SK-N-SH (cell line): ENCODE measurements around the gene ERC1. TPM values are rescaled to one million over a fixed set of nuclear protein-coding genes. Genes with fewer than 3 reads are reported as not detected.

ENCODE experiments used
- CTCF ChIA-PET: fragments of 300-600, 350-600 bp; formaldehyde crosslinking; extraction: SDS; loops from one replicate; lab custom pipeline; 2021; lab: Yijun Ruan, JAX
- POLR2A ChIA-PET: fragments of 350-600 bp; sonication (Branson Sonifier 250); formaldehyde crosslinking; extraction: SDS; loops from one replicate; lab custom pipeline; 2020; ENCODE audit warnings: antibody characterized with exemption, inconsistent platforms; lab: Yijun Ruan, JAX
- DNase-seq: peaks from one replicate; pipeline ENCODE4 v3.0.0; 2012
- H2AFZ ChIP-seq: fragments of 200-600 bp; sonication (generic); 2 replicates; pipeline ENCODE4 v1.8.1; 2016; ENCODE audit warnings: antibody characterized with exemption, mild to moderate bottlenecking, low read depth
- H3F3A ChIP-seq: fragments of 200-600 bp; sonication (generic); replicated peaks from 2 replicates; pipeline ENCODE3; 2016; ENCODE audit warnings: antibody characterized with exemption, mild to moderate bottlenecking; ENCODE audit not compliant: insufficient read depth
- H3K27ac ChIP-seq, 2 experiments: fragments of 200-500 bp in 1 of 2; fragments of 200-600 bp in 1 of 2; sonication (Bioruptor generic) in 1 of 2; sonication (generic), shearing (Covaris generic) in 1 of 2; 2 replicates each; pipeline versions ENCODE4 v1.5.1 to v1.6.1; 2014 to 2016; ENCODE audit warnings: low read depth in 2 of 2, inconsistent platforms in 1 of 2, low read length in 1 of 2, mild to moderate bottlenecking in 1 of 2, mixed read lengths in 1 of 2
- H3K27me3 ChIP-seq: fragments of 200-600 bp; sonication (generic), shearing (Covaris generic); 2 replicates; pipeline ENCODE4 v1.6.1; 2016; ENCODE audit warnings: mixed run types; ENCODE audit not compliant: insufficient read depth
- H3K36me3 ChIP-seq, 2 experiments: fragments of 200-500 bp in 1 of 2; fragments of 200-600 bp in 1 of 2; sonication (Bioruptor generic) in 1 of 2; sonication (generic) in 1 of 2; replicated peaks in 1 of 2; 2 replicates each; pipeline versions ENCODE3 to v1.5.1; 2014 to 2016; ENCODE audit warnings: low read length in 1 of 2, mild to moderate bottlenecking in 1 of 2; ENCODE audit not compliant: insufficient read depth in 2 of 2, control insufficient read depth in 1 of 2
- H3K4me1 ChIP-seq, 2 experiments: fragments of 200-500 bp in 1 of 2; fragments of 200-600 bp in 1 of 2; sonication (Bioruptor generic) in 1 of 2; sonication (generic), shearing (Covaris generic) in 1 of 2; 2 replicates each; pipeline versions ENCODE4 v1.5.1 to v1.6.1; 2014 to 2016; ENCODE audit warnings: low read depth in 1 of 2, low read length in 1 of 2, mixed run types in 1 of 2; ENCODE audit not compliant: insufficient read depth in 2 of 2, control insufficient read depth in 1 of 2
- H3K4me2 ChIP-seq: fragments of 200-600 bp; sonication (generic), shearing (Covaris generic); 2 replicates; pipeline ENCODE4 v1.6.1; 2017; ENCODE audit warnings: mixed run types
- H3K4me3 ChIP-seq, 2 experiments: fragments of 200-500 bp in 1 of 2; fragments of 200-600 bp in 1 of 2; sonication (Bioruptor generic) in 1 of 2; sonication (generic), shearing (Covaris generic) in 1 of 2; 2 replicates each; pipeline versions ENCODE4 v1.5.1 to v1.8.1; 2014 to 2016; ENCODE audit warnings: low read depth in 2 of 2, inconsistent platforms in 1 of 2, low read length in 1 of 2, mild to moderate bottlenecking in 1 of 2, mixed read lengths in 1 of 2, moderate library complexity in 1 of 2
- H3K79me2 ChIP-seq: fragments of 200-600 bp; sonication (generic); 2 replicates; pipeline ENCODE4 v1.8.1; 2017; ENCODE audit warnings: mild to moderate bottlenecking; ENCODE audit not compliant: insufficient read depth
- H3K9ac ChIP-seq: fragments of 200-600 bp; sonication (generic); 2 replicates; pipeline ENCODE4 v1.6.1; 2017; ENCODE audit warnings: mixed run types
- H3K9me2 ChIP-seq: fragments of 200-600 bp; sonication (generic); 2 replicates; pipeline ENCODE4 v1.6.1; 2017; ENCODE audit warnings: mixed run types
- H3K9me3 ChIP-seq: fragments of 200-600 bp; sonication (generic); 2 replicates; pipeline ENCODE4 v1.6.1; 2017; ENCODE audit warnings: mixed run types, mild to moderate bottlenecking, moderate library complexity
- H4K20me1 ChIP-seq: fragments of 200-600 bp; sonication (generic); 2 replicates; pipeline ENCODE4 v1.6.1; 2017; ENCODE audit warnings: mild to moderate bottlenecking, mixed run types; ENCODE audit not compliant: insufficient read depth
- CTCF ChIP-seq: fragments of 200-600 bp; sonication (generic); IDR thresholded peaks from 2 replicates; pipeline ENCODE4 v1.6.1; 2017; ENCODE audit warnings: antibody characterized with exemption, mild to moderate bottlenecking, moderate library complexity
- ELF1 ChIP-seq: IDR thresholded peaks from 2 replicates; pipeline ENCODE4 v1.4.0; 2012
- EP300 ChIP-seq, 2 experiments: IDR thresholded peaks; 2 replicates each; pipeline versions ENCODE4 v1.4.0 to v1.6.1; 2012; ENCODE audit warnings: borderline replicate concordance in 1 of 2, low read depth in 1 of 2, low read length in 1 of 2
- EZH2phosphoT487 ChIP-seq: fragments of 200-600 bp; sonication (generic); IDR thresholded peaks from 2 replicates; pipeline ENCODE4 v1.6.1; 2017; ENCODE audit warnings: low read depth, mixed run types, mild to moderate bottlenecking, antibody characterized with exemption, moderate library complexity, borderline replicate concordance
- FOSL2 ChIP-seq: IDR thresholded peaks from 2 replicates; pipeline ENCODE4 v1.4.0; 2012; ENCODE audit warnings: low read depth, mild to moderate bottlenecking, moderate library complexity, borderline replicate concordance
- FOXJ3 ChIP-seq: sonication (generic); formaldehyde crosslinking; IDR thresholded peaks from 2 replicates; pipeline ENCODE4 v1.5.1; 2020; ENCODE audit warnings: mild to moderate bottlenecking, missing genetic modification reagents
- IRF3 ChIP-seq: fragments of 150-350 bp; IDR thresholded peaks from 2 replicates; pipeline ENCODE4 v1.6.1; 2016; ENCODE audit warnings: mild to moderate bottlenecking, low read depth, low read length
- JUND ChIP-seq: IDR thresholded peaks from 2 replicates; pipeline ENCODE4 v1.4.0; 2012
- MEF2A ChIP-seq: IDR thresholded peaks from 2 replicates; pipeline ENCODE4 v1.4.0; 2012; ENCODE audit warnings: low read depth, borderline replicate concordance
- MXI1 ChIP-seq: IDR thresholded peaks from 2 replicates; pipeline ENCODE4 v1.6.1; 2012; ENCODE audit warnings: mild to moderate bottlenecking, low read depth, low read length, improper control_type of control experiment
- NFIC ChIP-seq: IDR thresholded peaks from 2 replicates; pipeline ENCODE4 v1.4.0; 2012; ENCODE audit warnings: borderline replicate concordance
- NRF1 ChIP-seq: IDR thresholded peaks from 2 replicates; pipeline ENCODE4 v1.6.1; 2012; ENCODE audit warnings: low read depth, mild to moderate bottlenecking, low read length
- PBX3 ChIP-seq: IDR thresholded peaks from 2 replicates; pipeline ENCODE4; 2012
- POLR2AphosphoS5 ChIP-seq: IDR thresholded peaks from 2 replicates; pipeline ENCODE4 v1.6.1; 2012; ENCODE audit warnings: low read depth, low read length
- RAD21 ChIP-seq: IDR thresholded peaks from 2 replicates; pipeline ENCODE4 v1.6.1; 2012; ENCODE audit warnings: mild to moderate bottlenecking, low read length
- RCOR1 ChIP-seq: fragments of 150-350 bp; IDR thresholded peaks from 2 replicates; pipeline ENCODE4 v1.6.1; 2017; ENCODE audit warnings: antibody characterized with exemption, low read length
- RFX5 ChIP-seq: IDR thresholded peaks from 2 replicates; pipeline ENCODE4 v1.6.1; 2012; ENCODE audit warnings: mild to moderate bottlenecking, improper control_type of control experiment, low read length
- RXRA ChIP-seq: IDR thresholded peaks from 2 replicates; pipeline ENCODE4 v1.4.0; 2012; ENCODE audit warnings: low read depth, mild to moderate bottlenecking, borderline replicate concordance
- SIN3A ChIP-seq: IDR thresholded peaks from 2 replicates; pipeline ENCODE4 v1.6.1; 2012; ENCODE audit warnings: low read depth, mild to moderate bottlenecking, low read length, moderate library complexity, borderline replicate concordance
- TAF1 ChIP-seq: IDR thresholded peaks from 2 replicates; pipeline ENCODE4 v1.6.1; 2012; ENCODE audit warnings: low read depth, mild to moderate bottlenecking, low read length, moderate library complexity, borderline replicate concordance
- TCF12 ChIP-seq: IDR thresholded peaks from 2 replicates; pipeline ENCODE4 v1.4.0; 2012
- TEAD4 ChIP-seq: IDR thresholded peaks from 2 replicates; pipeline ENCODE4 v1.4.0; 2012; ENCODE audit warnings: mild to moderate bottlenecking, borderline replicate concordance; ENCODE audit not compliant: insufficient read depth
- YY1 ChIP-seq: IDR thresholded peaks from 2 replicates; pipeline ENCODE4 v1.4.0; 2012; ENCODE audit warnings: low read depth, mild to moderate bottlenecking
- whole genome bisulfite sequencing: methylation state at CpG from one replicate; pipeline ENCODE4 v1.1.6; 2017; ENCODE audit warnings: low lambda C conversion rate; 5-methylcytosine and 5-hydroxymethylcytosine counted together
- polyA plus RNA-seq, 3 experiments: library from polyadenylated mRNA; depleted of rRNA; stranded (reverse); fragments of >200 nt; gene quantifications; 2 replicates each; pipeline ENCODE4 v1.2.3, GENCODE V29; 2012
- TF ChIP-seq, protein P1 (sequence below): IDR thresholded peaks from 2 replicates; pipeline ENCODE4 v1.4.0; 2012; ENCODE audit warnings: low read depth, borderline replicate concordance
- TF ChIP-seq, protein P2 (sequence below): IDR thresholded peaks from 2 replicates; pipeline ENCODE4 v1.4.0; 2012; ENCODE audit warnings: low read depth

ERC1 gene
- polyA plus RNA-seq, 1 of the 3 experiments (the other 2 are of a cell fraction): 7.5 TPM

GRCh38 chr12:1456885-1457284 lies 465.9 kb downstream of the ERC1 start (continued):
- TF ChIP-seq RCOR1: no peak
- TF ChIP-seq YY1: no peak
- TF ChIP-seq PBX3: no peak
- no peak for TF ChIP-seq FOXJ3 (CRISPR knock-in tag)
- no peak for TF ChIP-seq NRF1
- no peak for TF ChIP-seq RFX5
- no peak for TF ChIP-seq NFIC
- TF ChIP-seq, all 33 proteins: peak for 0

- Histone ChIP-seq H3K79me2 (peaks cover 2% of the 10 kb centered on the region; the same call in 1 of the 2 replicates), H3K27ac (peak overlapping the region in 1 of 2 experiments; percentile 55; a peak in 2 of 4 replicates), H3K36me3 (peaks cover 0 to 18% of the 10 kb centered on the region in 2 experiments), H3K27me3 (no peaks in the 10 kb centered on the region), H3K4me2 (0 out of 2 replicates have a peak overlapping the region, but pooled peaks have one; percentile 1), H3F3A (peaks cover 12% of the 10 kb centered on the region), H3K4me1 (peaks cover 0 to 6% of the 10 kb centered on the region in 2 experiments; a peak in 2 of 4 replicates), H2AFZ (no peak overlapping the region), H4K20me1 (no peaks in the 10 kb centered on the region), H3K9me3 (no peaks in the 10 kb centered on the region; the same call in 1 of the 2 replicates), H3K9ac (no peak overlapping the region), H3K4me3 (no peak overlapping the region), H3K9me2 (no peaks in the 10 kb centered on the region)
- ChIA-PET CTCF (no interaction called here), POLR2A (no interaction called here)
- DNase-seq: no peak
- WGBS: 73% methylated on average over 1 of the region's 1 CpG
- TF ChIP-seq RAD21 (no peak), SIN3A (no peak), TCF12 (peak; percentile 80), YY1 (0 out of 2 replicates have a peak, but pooled peaks have one; percentile 32), MEF2A (no peak), FOSL2 (peak; percentile 77), RXRA (peak; percentile 61; the same call in 1 of the 2 replicates), TEAD4 (peak; percentile 84), PBX3 (peak; percentile 62), POLR2AphosphoS5 (no peak), EZH2phosphoT487 (no peak), RFX5 (no peak), RCOR1 (no peak), JUND (peak; percentile 71), MXI1 (no peak), EP300 (IDR thresholded peaks at IDR 0.05; ENCODE audit: borderline replicate concordance in 1 of 2, low read depth in 1 of 2, low read length in 1 of 2) (peak in 1 of 2 experiments; percentile 78; a peak in 1 of 4 replicates), ELF1 (no peak), TAF1 (no peak), IRF3 (no peak), NRF1 (no peak), CTCF (no peak)
- TF ChIP-seq, protein P1, sequence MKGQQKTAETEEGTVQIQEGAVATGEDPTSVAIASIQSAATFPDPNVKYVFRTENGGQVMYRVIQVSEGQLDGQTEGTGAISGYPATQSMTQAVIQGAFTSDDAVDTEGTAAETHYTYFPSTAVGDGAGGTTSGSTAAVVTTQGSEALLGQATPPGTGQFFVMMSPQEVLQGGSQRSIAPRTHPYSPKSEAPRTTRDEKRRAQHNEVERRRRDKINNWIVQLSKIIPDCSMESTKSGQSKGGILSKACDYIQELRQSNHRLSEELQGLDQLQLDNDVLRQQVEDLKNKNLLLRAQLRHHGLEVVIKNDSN: no peak
- TF ChIP-seq, protein P2, sequence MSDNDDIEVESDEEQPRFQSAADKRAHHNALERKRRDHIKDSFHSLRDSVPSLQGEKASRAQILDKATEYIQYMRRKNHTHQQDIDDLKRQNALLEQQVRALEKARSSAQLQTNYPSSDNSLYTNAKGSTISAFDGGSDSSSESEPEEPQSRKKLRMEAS: peak; percentile 91
Observed at GRCh38 chr12:1457901-1458300, 466.9 kb downstream of the ERC1 start.
